Measurements from ENCODE around the gene WBP1. TPM values are rescaled to one million over a fixed set of nuclear protein-coding genes. Genes with fewer than 3 reads are reported as not detected.
A peak's percentile ranks its signal among the peaks of the same experiment; 100 is the strongest.
"Not testable (repeated sequence)": the region's sequence is repeated elsewhere in the genome, so short reads cannot be mapped to it uniquely, and the experiment has no call there.

Gene WBP1
- total RNA-seq = 10 to 100 TPM; 65.0 to 87.7 TPM

DNA sequence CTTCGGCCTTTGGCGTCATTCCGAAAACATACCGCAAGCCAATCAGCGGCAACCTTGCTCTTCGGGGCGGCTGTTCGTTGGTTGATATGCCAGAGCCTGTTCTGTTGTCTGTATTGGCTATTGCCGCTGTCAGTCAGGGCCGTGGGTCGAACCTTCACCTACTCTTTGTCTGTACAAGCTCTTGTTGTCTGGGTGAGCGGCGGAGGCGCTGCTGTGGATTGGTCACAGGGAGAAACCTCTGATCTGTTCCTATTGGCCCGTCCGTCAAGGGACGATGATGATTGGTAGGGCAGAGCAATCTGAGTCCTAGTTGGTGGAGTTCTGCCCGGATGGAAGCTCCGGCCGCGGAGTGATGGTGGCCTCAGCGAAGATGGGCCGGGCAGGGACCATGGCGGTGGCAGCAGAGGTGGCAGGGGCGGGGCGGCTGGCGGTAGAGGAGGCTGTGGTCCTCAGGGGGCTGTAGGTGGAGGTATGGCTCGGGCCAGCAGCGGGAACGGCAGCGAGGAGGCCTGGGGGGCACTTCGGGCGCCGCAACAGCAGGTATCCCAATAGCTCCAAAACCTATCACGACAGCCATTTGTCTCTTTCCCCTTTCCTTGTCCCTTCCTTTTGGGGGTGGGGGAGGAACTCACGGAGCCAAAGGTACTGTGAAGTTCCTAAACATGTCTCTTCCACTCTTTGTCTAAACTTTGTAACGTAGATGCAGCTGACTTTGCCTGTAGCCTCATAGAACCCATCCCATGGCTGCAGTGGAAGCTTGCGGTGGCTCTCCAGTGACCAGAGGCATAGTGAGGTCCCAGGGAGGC, at the start of gene WBP1:
WBP1 (plus strand) TSS at position 307 of the 806 bp plus-strand sequence; CDS start at position 472, 165 bp downstream.
- Mint-ChIP-seq H3K27me3 (ENCODE audit: low read depth) (no peaks in the 10 kb centered on the region), H3K4me1 (ENCODE audit: low read depth) (peaks cover 54% of the 10 kb centered on the region), H3K9me3 (no peaks in the 10 kb centered on the region), H3K36me3 (ENCODE audit: insufficient read depth in 2 of 2) (peaks cover 5 to 14% of the 10 kb centered on the region in 2 donors), H3K4me3 (peak within 1 kb of the TSS; percentile 95 to 96), H3K27ac (peak within 1 kb of the TSS; percentile 97)
- peak; percentile 82 to 85 for ATAC-seq (replicated peaks in 1 of 2)
- DNase-seq = peak; percentile 97 to 99

DNA sequence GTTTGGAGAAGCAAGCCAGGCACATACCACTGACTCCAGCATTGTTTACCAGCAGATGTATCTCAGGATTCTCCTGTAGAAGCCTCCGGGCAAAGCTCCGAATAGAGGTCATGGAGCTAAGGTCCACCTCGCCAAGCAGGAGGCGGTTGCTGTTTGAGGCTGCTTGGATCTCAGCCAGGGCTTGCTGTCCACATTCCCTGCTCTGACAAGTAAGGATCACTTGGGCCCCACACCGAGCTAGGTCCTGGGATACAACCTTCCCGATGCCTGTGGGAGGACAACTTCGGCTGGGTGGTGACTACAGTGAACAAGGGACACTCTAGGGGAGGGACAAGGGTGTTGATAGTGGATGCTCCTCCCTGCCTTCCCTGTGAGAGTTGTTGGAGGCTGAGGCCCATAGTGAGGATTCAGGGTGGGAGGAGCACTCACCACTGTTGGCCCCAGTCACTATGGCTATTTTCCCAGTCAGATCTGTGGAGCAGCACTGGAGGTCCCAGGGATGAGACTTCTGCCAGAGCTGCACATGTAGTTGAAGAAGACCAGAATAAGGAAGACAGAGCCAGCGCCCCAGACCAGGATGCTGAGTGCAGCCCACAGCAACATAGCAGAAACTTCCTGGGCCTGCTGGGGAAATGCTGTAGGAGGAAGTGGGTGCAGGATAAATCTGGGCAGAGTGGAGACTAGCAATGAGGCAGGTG, 45.1 kb upstream of the WBP1 start:
- Mint-ChIP-seq H3K9me3 (no peaks in the 10 kb centered on the region), H3K27me3 (ENCODE audit: low read depth) (peaks cover 6% of the 10 kb centered on the region), H3K4me3 (no peak overlapping the region), H3K4me1 (ENCODE audit: low read depth) (peaks cover 17% of the 10 kb centered on the region), H3K36me3 (ENCODE audit: insufficient read depth in 2 of 2) (no peaks in the 10 kb centered on the region), H3K27ac (no peak overlapping the region)
- ATAC-seq (replicated peaks in 1 of 2) = no peak
- no peak for DNase-seq

DNA sequence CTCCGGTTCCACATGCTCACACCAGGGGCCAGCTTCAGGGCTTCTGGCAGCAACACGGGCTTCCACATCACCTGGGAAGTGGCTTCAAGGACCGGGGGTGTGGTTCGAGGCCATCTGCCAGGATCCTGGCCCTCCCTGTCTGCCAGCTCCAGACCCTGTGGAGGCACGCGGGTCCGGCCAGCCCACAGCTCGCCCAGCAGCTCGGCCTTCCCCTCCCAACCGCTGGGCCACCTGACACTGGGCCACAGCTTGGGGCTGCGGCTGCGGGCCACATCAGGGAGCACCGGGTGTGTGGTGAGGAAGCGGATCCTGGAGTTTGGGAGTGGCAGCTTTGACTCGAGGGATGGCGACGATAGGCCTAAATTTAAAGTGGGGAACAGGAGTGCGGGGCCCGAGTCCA, 43.8 kb upstream of the WBP1 start:
- Mint-ChIP-seq H3K4me1 (ENCODE audit: low read depth) (peaks cover 17% of the 10 kb centered on the region), H3K36me3 (ENCODE audit: insufficient read depth in 2 of 2) (no peaks in the 10 kb centered on the region), H3K27ac (no peak overlapping the region), H3K4me3 (peak overlapping the region; percentile 71 to 80), H3K9me3 (no peaks in the 10 kb centered on the region), H3K27me3 (ENCODE audit: low read depth) (peaks cover 1% of the 10 kb centered on the region)
- DNase-seq = no peak
- ATAC-seq (replicated peaks in 1 of 2) = no peak

DNA sequence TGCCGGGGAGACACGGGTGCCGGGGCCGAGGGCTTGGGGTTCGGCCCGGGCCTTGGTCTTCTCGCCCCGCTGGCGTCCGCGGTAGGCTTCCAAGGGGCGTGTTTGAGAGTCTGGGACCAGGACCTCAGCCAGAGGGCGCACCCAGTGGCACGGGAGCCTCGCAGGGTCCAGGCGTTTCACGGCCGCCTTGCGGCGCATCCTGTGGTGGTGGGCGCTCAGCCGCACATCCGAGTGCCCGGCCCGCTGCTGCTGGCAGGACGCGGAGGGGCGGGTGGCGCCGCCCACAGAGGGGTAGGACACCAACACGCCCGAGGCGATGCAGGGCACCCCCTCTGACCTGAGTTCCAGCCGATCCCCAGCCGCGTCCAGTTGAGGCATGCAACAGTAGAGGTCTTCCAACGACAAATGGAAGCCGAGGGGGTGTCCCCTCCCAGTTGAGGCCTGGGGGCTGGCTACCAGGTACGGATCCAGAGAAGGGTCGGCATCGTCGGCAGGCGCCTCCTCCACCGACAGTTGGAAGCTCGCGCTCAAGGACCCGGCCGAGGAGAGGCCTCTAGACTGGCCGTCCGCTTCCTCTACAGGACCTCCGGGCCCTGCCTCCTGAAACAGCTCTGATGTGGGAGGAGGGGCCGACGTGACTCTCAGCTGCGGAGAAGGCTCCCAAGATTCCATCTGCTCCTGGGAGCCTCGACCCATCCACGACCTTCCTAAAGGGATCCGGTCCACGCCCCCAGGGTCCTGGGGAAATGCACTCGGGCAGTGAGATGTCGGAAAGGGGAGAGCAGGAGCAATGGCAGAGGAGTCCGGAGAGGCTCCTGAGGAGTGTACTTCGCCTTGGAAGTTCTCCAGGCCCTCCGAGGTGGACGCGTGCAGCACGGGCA, 43.1 kb upstream of the WBP1 start:
- no peaks in the 10 kb centered on the region for H3K36me3 Mint-ChIP-seq (ENCODE audit: insufficient read depth in 2 of 2)
- no peak overlapping the region for H3K27ac Mint-ChIP-seq
- peak; percentile 43 to 53 for DNase-seq
- peaks cover 22% of the 10 kb centered on the region for H3K4me1 Mint-ChIP-seq (ENCODE audit: low read depth)
- peak overlapping the region; percentile 71 to 80 for H3K4me3 Mint-ChIP-seq
- ATAC-seq (replicated peaks in 1 of 2) = peak; percentile 68 to 77
- no peaks in the 10 kb centered on the region for H3K27me3 Mint-ChIP-seq (ENCODE audit: low read depth)
- H3K9me3 Mint-ChIP-seq = no peaks in the 10 kb centered on the region

DNA sequence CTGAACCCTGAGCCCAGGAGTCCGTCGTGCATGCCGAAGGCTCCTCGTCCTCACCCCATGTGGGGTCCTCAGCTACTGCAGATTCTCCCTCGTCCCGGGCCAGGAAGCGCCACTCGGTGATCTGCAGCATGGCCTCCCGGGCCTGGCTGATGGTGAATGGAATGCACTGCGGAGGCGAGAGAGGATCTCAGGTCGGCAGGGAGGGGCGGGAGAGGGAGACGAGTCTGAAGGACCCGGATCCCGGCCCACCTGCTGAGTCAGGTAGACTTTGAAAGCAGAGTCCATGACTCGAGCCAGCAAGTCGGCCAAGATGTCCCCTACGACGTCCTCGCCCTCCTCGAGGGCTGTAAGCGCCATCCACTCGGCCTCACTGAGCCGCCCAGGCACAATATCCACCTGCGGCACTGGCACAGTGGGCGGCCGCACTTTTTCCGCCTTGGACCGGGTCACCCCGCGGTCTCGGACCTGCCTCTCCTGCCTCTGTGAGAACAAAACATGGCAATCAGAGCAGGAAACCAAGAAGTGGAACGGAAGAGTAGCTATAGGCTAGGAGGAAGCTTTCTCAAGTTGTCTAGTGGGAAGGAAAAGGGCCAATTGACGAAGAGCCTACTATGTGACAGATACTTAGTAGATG, 42.4 kb upstream of the WBP1 start:
- H3K27me3 Mint-ChIP-seq (ENCODE audit: low read depth) = no peaks in the 10 kb centered on the region
- DNase-seq (no peak), ATAC-seq (replicated peaks in 1 of 2) (peak in 1 of 2 donors; percentile 7)
- H3K4me1 Mint-ChIP-seq (ENCODE audit: low read depth) = peaks cover 28% of the 10 kb centered on the region
- H3K9me3 Mint-ChIP-seq = no peaks in the 10 kb centered on the region
- peak overlapping the region; percentile 15 to 80 for H3K4me3 Mint-ChIP-seq
- no peaks in the 10 kb centered on the region for H3K36me3 Mint-ChIP-seq (ENCODE audit: insufficient read depth in 2 of 2)
- no peak overlapping the region for H3K27ac Mint-ChIP-seq

DNA sequence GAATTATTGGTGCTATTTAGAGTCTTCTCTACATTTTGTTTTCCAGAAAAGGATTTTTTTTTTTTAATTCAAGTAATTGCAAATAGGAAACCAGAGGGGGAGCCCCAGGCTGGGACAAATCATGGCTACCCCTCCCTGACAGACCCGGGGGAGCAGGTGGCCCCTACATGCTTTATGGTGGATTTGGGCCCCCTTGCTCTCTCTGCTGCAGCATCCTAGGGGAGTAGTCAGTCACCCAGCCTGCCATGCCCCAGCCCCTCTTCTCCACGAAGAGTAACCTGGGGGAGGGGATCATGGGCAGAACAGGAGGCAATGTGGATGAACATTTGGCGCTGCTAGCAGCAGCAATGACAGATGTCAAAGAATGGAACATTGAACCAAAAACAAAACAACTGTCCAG, 41.5 kb upstream of the WBP1 start:
- H3K9me3 Mint-ChIP-seq = no peaks in the 10 kb centered on the region
- no peak for DNase-seq
- ATAC-seq (replicated peaks in 1 of 2) = no peak
- no peak overlapping the region for H3K27ac Mint-ChIP-seq
- no peaks in the 10 kb centered on the region for H3K27me3 Mint-ChIP-seq (ENCODE audit: low read depth)
- H3K4me1 Mint-ChIP-seq (ENCODE audit: low read depth) = peaks cover 34% of the 10 kb centered on the region
- H3K4me3 Mint-ChIP-seq = no peak overlapping the region
- H3K36me3 Mint-ChIP-seq (ENCODE audit: insufficient read depth in 2 of 2) = no peaks in the 10 kb centered on the region

DNA sequence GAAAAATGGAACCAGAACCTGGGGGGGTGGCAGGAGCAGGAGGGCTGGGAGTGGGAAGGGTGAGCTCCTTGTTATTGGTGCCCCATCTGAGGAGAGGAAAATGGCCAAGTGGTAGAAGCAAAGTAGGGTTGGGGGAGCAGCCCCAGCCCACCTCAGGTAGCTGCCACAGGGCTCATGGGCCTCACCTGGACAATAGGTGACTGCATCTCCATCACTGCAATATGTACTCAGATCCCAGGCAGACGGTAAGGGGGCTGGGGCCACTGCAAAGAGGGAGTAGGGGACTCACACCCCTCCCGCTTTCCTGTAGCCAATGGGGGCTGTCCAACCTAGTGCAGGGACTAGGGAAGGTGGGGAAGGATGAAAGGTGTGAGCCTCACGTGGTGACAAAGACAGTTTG, 41.0 kb upstream of the WBP1 start:
- H3K9me3 Mint-ChIP-seq = no peaks in the 10 kb centered on the region
- no peak overlapping the region for H3K4me3 Mint-ChIP-seq
- no peak for ATAC-seq (replicated peaks in 1 of 2)
- H3K4me1 Mint-ChIP-seq (ENCODE audit: low read depth) = peaks cover 37% of the 10 kb centered on the region
- H3K27me3 Mint-ChIP-seq (ENCODE audit: low read depth) = no peaks in the 10 kb centered on the region
- H3K36me3 Mint-ChIP-seq (ENCODE audit: insufficient read depth in 2 of 2) = no peaks in the 10 kb centered on the region
- H3K27ac Mint-ChIP-seq = no peak overlapping the region
- DNase-seq = no peak

DNA sequence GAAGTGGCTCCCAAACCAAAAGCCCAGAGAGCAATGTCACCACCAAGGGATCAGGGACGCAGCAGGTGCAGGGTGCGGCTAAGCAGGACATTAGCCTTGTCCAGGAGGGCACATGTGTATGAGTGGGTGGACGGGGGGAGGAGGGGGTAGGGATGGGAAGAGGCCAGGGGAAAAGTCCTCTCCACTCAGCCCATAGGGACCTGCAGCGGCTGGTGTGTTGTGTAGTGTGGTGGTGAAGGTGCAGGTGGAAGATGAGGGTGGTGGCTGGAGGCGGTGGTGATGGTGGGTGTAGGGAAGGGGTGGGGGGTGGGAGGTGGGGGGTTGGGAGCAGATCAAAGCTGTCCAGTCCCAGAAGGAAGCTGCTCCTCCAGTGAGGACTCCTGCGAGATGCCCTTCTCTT, 40.5 kb upstream of the WBP1 start:
- peaks cover 43% of the 10 kb centered on the region for H3K4me1 Mint-ChIP-seq (ENCODE audit: low read depth)
- H3K4me3 Mint-ChIP-seq = no peak overlapping the region
- H3K9me3 Mint-ChIP-seq = no peaks in the 10 kb centered on the region
- H3K27ac Mint-ChIP-seq = no peak overlapping the region
- DNase-seq (no peak), ATAC-seq (replicated peaks in 1 of 2) (no peak)
- H3K27me3 Mint-ChIP-seq (ENCODE audit: low read depth) = no peaks in the 10 kb centered on the region
- H3K36me3 Mint-ChIP-seq (ENCODE audit: insufficient read depth in 2 of 2) = no peaks in the 10 kb centered on the region

DNA sequence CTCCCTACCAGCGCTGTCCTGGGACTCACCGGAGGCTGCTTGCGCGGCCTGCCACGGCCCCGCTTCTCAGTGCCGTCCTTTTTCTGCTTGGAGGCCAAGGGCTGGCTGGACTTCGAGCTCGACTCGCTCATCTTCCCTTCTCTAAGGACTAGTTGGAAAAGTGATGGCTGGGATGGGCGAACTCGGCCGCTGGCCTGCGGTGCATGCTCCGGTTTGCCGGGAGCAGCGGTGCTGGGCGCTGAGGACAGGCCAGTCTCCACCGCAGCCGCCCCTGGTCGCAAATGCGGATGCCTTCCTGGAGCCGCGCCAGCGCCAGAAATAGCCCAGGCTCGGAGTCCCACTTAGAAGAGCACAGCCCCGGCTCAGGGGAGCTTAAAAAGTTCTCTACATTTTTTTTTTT, 39.9 kb upstream of the WBP1 start:
- DNase-seq (no peak), ATAC-seq (replicated peaks in 1 of 2) (no peak)
- H3K36me3 Mint-ChIP-seq (ENCODE audit: insufficient read depth in 2 of 2) = peaks cover 0 to 2% of the 10 kb centered on the region in 2 donors
- no peaks in the 10 kb centered on the region for H3K27me3 Mint-ChIP-seq (ENCODE audit: low read depth)
- no peaks in the 10 kb centered on the region for H3K9me3 Mint-ChIP-seq
- no peak overlapping the region for H3K4me3 Mint-ChIP-seq
- H3K27ac Mint-ChIP-seq = no peak overlapping the region
- H3K4me1 Mint-ChIP-seq (ENCODE audit: low read depth) = peaks cover 48% of the 10 kb centered on the region

DNA sequence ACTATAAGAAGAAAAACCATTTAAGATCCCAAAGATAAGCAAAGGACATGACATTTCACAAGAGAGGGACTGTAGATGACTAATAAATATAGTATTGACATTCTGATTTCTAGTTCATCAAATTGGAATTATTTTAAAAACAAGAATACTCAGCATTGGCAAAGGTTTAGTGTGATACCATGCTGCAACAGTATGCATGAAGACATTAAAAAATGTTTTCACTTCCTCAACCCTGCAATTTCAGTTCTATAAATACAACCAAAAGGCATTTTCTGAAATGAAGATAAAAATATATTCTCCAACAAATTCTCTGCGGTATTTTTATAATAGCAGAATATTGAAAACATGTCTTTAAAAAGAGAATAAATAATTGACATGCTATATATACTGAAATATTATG, 38.9 kb upstream of the WBP1 start:
- no peaks in the 10 kb centered on the region for H3K9me3 Mint-ChIP-seq
- no peak overlapping the region for H3K27ac Mint-ChIP-seq
- ATAC-seq (replicated peaks in 1 of 2) = no peak
- peaks cover 53% of the 10 kb centered on the region for H3K4me1 Mint-ChIP-seq (ENCODE audit: low read depth)
- H3K4me3 Mint-ChIP-seq = no peak overlapping the region
- H3K36me3 Mint-ChIP-seq (ENCODE audit: insufficient read depth in 2 of 2) = peaks cover 0 to 2% of the 10 kb centered on the region in 2 donors
- DNase-seq = no peak
- no peaks in the 10 kb centered on the region for H3K27me3 Mint-ChIP-seq (ENCODE audit: low read depth)

DNA sequence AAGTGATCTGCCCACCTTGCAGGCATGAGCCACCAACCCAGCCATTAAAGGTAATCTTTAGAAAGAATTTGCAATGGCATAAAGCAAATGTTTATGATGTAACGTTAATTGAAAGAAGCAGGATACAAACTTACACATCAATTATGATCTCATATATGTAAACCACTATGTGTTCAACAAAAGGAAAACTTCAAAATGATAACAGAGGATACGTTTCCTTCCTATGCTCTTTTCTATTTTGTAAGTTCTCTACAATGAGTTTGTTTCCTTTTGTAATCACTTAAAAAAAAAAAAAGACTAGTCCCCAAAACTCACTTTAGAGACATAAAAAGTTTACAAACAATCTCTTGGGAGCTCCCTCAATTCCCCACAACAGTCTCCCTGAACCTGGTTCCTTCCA, 38.2 kb upstream of the WBP1 start:
- peaks cover 0 to 2% of the 10 kb centered on the region in 2 donors for H3K36me3 Mint-ChIP-seq (ENCODE audit: insufficient read depth in 2 of 2)
- H3K27me3 Mint-ChIP-seq (ENCODE audit: low read depth) = no peaks in the 10 kb centered on the region

DNA sequence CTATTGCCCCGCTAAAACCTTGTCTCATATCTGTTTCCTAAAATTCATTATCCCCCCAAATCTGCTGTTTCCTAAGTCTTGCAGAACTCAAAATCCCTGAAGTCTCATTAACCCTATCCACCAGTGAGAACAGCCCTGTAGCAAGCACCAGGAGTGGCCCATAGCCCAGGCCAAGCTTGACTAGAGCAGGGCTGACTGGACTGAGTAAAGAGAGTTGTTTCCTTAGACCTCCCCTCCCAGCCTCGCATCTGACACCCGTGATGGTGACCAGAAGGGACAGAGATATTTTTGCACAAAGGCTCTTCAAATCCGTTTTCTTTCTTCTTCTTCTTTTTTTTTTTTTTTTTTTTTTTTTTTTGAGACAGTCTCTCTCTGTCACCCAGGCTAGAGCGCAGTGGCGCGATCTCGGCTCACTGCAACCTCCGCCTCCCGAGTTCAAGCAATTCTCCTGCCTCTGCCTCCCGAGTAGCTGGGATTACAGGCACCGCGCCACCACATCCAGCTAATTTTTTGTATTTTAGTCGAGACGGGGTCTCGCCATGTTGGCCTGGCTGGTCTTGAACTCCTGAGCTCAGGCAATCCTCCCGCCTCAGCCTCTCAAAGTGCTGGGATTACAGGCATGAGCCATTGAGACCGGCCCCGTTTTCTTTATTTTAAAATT, 37.7 kb upstream of the WBP1 start:
- H3K9me3 Mint-ChIP-seq; H3K27me3 Mint-ChIP-seq (ENCODE audit: low read depth); H3K36me3 Mint-ChIP-seq (ENCODE audit: insufficient read depth in 2 of 2); DNase-seq; ATAC-seq (replicated peaks in 1 of 2); H3K27ac Mint-ChIP-seq: not testable (repeated sequence)
- H3K4me1 Mint-ChIP-seq (ENCODE audit: low read depth) = peaks cover 49% of the 10 kb centered on the region
- peak overlapping the region; percentile 96 to 97 for H3K4me3 Mint-ChIP-seq

More for the DNA sequence above, 38.2 kb upstream of the WBP1 start:
- DNase-seq = no peak
- no peaks in the 10 kb centered on the region for H3K9me3 Mint-ChIP-seq
- H3K4me1 Mint-ChIP-seq (ENCODE audit: low read depth) = peaks cover 53% of the 10 kb centered on the region
- no peak for ATAC-seq (replicated peaks in 1 of 2)
- H3K4me3 Mint-ChIP-seq = peak overlapping the region; percentile 20 to 97
- peak overlapping the region; percentile 11 for H3K27ac Mint-ChIP-seq

All from activated T-cell treated with anti-CD3 and anti-CD28 coated beads, Interleukin-2, amount 50 U/mL, for 72 hours (primary cell).